ENCODE data around the gene APBB2.

Gene APBB2

DNA sequence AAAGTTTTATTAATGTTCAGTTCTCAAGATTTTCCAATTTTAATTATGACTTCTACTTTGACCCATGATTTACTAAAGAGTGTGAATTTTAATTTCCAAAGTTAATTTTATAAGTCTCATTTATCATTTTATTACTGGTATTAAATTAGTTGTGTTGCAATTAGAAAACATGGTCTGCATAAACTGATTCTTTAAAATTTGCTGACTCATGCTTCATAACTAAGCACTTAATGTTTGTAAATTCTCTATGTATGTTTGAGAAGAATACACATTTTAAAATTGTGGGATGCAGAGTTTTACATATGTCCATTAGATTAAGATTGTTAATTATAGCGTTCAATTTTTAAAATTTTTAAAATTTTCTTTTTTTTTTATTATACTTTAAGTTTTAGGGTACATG, 22.2 kb upstream of the APBB2 start:
- ChIA-PET POLR2A (no interaction called here), CTCF (no interaction called here)
- no peak overlapping the region for H3K4me3 ChIP-seq (ENCODE audit: low read depth, low read length)
- TF ChIP-seq, protein P1, sequence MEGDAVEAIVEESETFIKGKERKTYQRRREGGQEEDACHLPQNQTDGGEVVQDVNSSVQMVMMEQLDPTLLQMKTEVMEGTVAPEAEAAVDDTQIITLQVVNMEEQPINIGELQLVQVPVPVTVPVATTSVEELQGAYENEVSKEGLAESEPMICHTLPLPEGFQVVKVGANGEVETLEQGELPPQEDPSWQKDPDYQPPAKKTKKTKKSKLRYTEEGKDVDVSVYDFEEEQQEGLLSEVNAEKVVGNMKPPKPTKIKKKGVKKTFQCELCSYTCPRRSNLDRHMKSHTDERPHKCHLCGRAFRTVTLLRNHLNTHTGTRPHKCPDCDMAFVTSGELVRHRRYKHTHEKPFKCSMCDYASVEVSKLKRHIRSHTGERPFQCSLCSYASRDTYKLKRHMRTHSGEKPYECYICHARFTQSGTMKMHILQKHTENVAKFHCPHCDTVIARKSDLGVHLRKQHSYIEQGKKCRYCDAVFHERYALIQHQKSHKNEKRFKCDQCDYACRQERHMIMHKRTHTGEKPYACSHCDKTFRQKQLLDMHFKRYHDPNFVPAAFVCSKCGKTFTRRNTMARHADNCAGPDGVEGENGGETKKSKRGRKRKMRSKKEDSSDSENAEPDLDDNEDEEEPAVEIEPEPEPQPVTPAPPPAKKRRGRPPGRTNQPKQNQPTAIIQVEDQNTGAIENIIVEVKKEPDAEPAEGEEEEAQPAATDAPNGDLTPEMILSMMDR (IDR thresholded peaks at IDR 0.05; ENCODE audit: insufficient read depth, low read length, missing control alignments) = no peak
- no peak for DNase-seq (ENCODE audit: low read depth, low spot score)

DNA sequence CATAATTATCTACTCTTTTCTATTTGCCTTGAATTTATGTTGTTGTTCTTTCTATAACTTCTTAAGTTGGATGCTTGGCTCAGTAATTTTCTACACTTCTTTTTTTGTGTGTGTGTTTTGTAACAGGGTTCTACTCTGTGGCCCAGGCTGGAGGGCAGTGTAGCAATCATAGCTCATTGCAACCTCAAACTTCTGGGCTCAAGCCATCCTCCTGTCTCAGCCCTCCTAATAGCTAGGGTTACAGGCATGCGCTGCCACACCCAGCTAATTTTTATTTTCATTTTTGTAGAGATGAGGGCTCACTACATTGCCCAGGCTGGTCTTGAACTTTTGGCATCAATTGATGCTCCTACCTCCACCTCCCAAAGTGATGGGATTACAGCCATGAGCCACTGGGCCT, 21.7 kb upstream of the APBB2 start:
- ChIA-PET CTCF (no interaction called here), POLR2A (no interaction called here)
- no peak overlapping the region for H3K4me3 ChIP-seq (ENCODE audit: low read depth, low read length)
- TF ChIP-seq, protein P1 (IDR thresholded peaks at IDR 0.05; ENCODE audit: insufficient read depth, low read length, missing control alignments) = no peak
- no peak for DNase-seq (ENCODE audit: low read depth, low spot score)

DNA sequence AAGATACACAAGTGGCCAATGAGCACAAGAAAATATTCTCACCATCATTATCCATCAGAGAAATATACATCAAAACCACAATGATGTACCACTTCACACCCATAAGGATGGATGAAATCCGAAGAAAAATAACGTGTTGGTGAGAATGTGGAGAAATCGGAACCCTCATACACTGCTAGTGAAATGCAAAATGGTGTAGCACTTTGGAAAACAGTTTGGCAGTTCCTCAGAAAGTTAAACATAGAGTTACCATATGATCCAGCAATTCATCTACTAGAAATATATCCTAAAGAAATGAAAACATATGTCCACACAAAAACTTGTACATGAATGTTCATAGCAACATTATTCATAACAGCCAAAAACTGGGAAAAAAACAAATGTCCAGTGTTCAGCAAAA, 18.5 kb upstream of the APBB2 start:
- no peak for DNase-seq (ENCODE audit: low read depth, low spot score)
- H3K4me3 ChIP-seq (ENCODE audit: low read depth, low read length) = no peak overlapping the region
- TF ChIP-seq, protein P1 (IDR thresholded peaks at IDR 0.05; ENCODE audit: insufficient read depth, low read length, missing control alignments) = no peak
- POLR2A ChIA-PET = no interaction called here
- CTCF ChIA-PET = interaction anchor here (0.7 to 1.4 kb wide), 3 partner anchors 10 to 26 kb away, joined by 3 read pairs; no protein-coding TSS in a partner anchor

DNA sequence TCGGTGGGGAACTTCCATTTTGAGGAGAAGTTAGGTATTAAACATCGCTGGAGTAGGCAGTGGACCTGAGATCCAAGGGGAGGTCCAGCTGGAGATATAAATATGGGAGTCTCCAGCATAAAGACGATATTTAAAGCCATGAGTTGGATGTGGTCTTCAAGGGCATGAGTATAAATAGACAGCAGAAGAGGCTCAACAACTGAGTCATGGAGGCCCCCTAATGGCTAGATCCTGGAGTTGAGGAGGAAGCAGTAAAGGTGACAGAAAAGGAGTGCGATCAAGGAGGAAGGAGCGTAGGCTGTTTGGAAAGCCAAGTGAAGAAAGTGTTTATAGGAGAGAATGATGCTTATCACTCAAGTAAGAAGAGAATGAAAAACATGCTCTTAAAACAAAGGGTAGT, 18.1 kb upstream of the APBB2 start:
- H3K4me3 ChIP-seq (ENCODE audit: low read depth, low read length) = no peak overlapping the region
- no peak for DNase-seq (ENCODE audit: low read depth, low spot score)
- ChIA-PET CTCF (interaction anchor here (1.2 to 1.4 kb wide), 2 partner anchors 10 to 26 kb away, joined by 3 read pairs; no protein-coding TSS in a partner anchor), POLR2A (no interaction called here)
- TF ChIP-seq, protein P1 (IDR thresholded peaks at IDR 0.05; ENCODE audit: insufficient read depth, low read length, missing control alignments) = no peak

DNA sequence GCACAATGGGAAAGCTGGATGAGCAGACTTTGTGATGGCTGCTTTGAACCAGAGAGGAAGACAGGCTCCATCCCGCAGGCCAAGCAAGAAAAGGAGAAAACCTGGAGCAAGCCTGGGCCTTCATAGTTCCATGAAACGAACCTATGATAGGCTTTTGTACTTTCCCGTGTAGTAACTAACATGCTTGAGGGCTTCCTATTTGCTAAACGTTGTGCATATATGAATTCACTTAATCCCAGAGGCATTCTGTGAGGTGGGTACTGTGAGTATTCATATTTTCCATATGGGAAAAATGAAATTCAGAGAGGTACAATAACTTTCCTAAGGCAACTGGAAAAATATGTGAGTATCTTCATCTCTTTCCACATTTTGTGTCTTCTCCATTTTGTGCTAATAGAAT, 13.6 kb upstream of the APBB2 start:
- ChIA-PET CTCF (interaction anchor here (1.6 to 3.4 kb wide), 3 partner anchors 11 to 302 kb away, joined by 4 to 13 read pairs (median 6); partner anchors contain the start of gene APBB2), POLR2A (no interaction called here)
- no peak overlapping the region for H3K4me3 ChIP-seq (ENCODE audit: low read depth, low read length)
- TF ChIP-seq, protein P1 (IDR thresholded peaks at IDR 0.05; ENCODE audit: insufficient read depth, low read length, missing control alignments) = no peak
- no peak for DNase-seq (ENCODE audit: low read depth, low spot score)

DNA sequence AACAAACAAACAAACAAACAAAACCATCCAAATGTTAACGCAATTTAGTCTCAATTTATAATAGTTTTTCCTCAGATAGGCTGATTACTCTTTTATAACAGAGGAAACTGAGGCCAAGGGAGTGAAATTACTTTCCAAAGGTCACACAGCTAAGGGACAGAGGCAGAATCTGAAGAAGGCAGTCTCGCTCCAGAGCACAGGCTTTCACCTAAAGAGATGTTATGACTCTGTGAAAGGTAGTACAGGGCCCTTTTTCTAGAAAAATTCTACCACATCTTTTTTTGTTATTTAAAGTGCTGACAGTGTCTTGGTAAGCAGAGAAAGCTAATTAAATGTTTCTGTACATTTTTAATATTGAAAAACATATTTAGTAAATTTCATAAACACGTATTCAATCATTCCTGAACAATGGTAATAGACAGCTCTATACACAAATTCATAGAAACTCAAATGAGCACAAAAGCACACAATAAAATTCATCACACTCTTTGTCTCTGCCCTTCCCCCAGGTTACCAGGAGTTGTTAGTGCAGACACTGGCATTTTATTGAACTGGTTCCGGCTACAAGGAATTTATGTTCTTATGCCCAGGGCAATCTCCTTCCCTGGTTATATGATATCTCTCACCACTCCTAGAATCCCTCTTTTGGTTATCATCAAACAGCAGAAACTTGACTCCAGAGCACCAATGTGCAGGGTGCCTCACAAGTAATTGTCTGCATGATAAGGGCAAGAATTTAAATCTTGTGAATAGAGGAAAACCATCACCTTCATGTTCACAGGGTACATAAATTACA, 7.7 kb upstream of the APBB2 start:
- ChIA-PET CTCF (interaction anchor here (0.8 to 1.2 kb wide), 2 partner anchors 8 to 246 kb away, joined by 3 to 4 read pairs; partner anchors contain the start of gene APBB2), POLR2A (interaction anchor here (1.2 kb wide), 1 partner anchor 35 kb away, joined by 5 read pairs; the partner anchor contains the start of gene UCHL1)
- no peak for DNase-seq (ENCODE audit: low read depth, low spot score)
- TF ChIP-seq, protein P1 (IDR thresholded peaks at IDR 0.05; ENCODE audit: insufficient read depth, low read length, missing control alignments) = no peak
- no peak overlapping the region for H3K4me3 ChIP-seq (ENCODE audit: low read depth, low read length)
